Karpas-422 (cell line): ENCODE measurements around the gene MCC. TPM values are rescaled to one million over a fixed set of nuclear protein-coding genes. Genes with fewer than 3 reads are reported as not detected.
"Not testable (repeated sequence)": the region's sequence is repeated elsewhere in the genome, so short reads cannot be mapped to it uniquely, and the experiment has no call there.

Source experiments
- DNase-seq: peaks from one replicate; pipeline ENCODE4 v3.0.0-alpha.2; 2015
- H2AFZ ChIP-seq: fragments of 200-600 bp; sonication (generic); 2 replicates; pipeline ENCODE4 v1.6.1; 2014; ENCODE audit warnings: antibody characterized with exemption, low read length, mixed read lengths
- H3K27ac ChIP-seq: fragments of 200-600 bp; sonication (generic); 2 replicates; pipeline ENCODE4 v1.5.1; 2014; ENCODE audit warnings: mild to moderate bottlenecking, low read length, moderate library complexity
- H3K27me3 ChIP-seq: fragments of 200-600 bp; sonication (generic); 2 replicates; pipeline ENCODE4 v1.6.1; 2014; ENCODE audit warnings: low read length, mixed read lengths
- H3K36me3 ChIP-seq: fragments of 200-600 bp; sonication (generic); 2 replicates; pipeline ENCODE4 v1.6.1; 2014; ENCODE audit warnings: low read length, mixed read lengths; ENCODE audit not compliant: insufficient read depth
- H3K4me1 ChIP-seq: fragments of 200-600 bp; sonication (generic); 2 replicates; pipeline ENCODE4 v1.6.1; 2014; ENCODE audit warnings: mild to moderate bottlenecking, low read length, mixed read lengths
- H3K4me2 ChIP-seq: fragments of 200-600 bp; sonication (generic); 2 replicates; pipeline ENCODE4 v1.6.1; 2014; ENCODE audit warnings: low read length, low read depth, mild to moderate bottlenecking; ENCODE audit not compliant: poor library complexity, severe bottlenecking
- H3K4me3 ChIP-seq: fragments of 200-600 bp; sonication (generic); 2 replicates; pipeline ENCODE4 v1.5.1; 2014; ENCODE audit warnings: mild to moderate bottlenecking, antibody characterized with exemption, low read length, mixed read lengths
- H3K79me2 ChIP-seq: fragments of 200-600 bp; sonication (generic); 2 replicates; pipeline ENCODE4 v1.6.1; 2014; ENCODE audit warnings: mild to moderate bottlenecking, low read length, mixed read lengths
- H3K9ac ChIP-seq: fragments of 200-600 bp; sonication (generic); 2 replicates; pipeline ENCODE4 v1.6.0; 2014; ENCODE audit warnings: low read length
- H3K9me2 ChIP-seq: fragments of 200-600 bp; sonication (generic), shearing (Covaris generic); replicated peaks from 2 replicates; pipeline ENCODE4 v1.6.0; 2014; ENCODE audit warnings: mild to moderate bottlenecking, low read length, moderate library complexity; ENCODE audit not compliant: insufficient read depth
- H3K9me3 ChIP-seq: fragments of 300-700, 200-600 bp; sonication (generic); 2 replicates; pipeline ENCODE4 v1.6.1; 2014; ENCODE audit warnings: low read length, mixed read lengths
- H4K20me1 ChIP-seq: fragments of 200-600 bp; sonication (generic); 2 replicates; pipeline ENCODE4 v1.6.1; 2014; ENCODE audit warnings: mild to moderate bottlenecking, antibody characterized with exemption, low read length, low read depth; ENCODE audit not compliant: insufficient read depth
- total RNA-seq: library from RNA; depleted of rRNA; stranded (reverse); fragments of >200 nt; shearing (Covaris generic); gene quantifications from 2 replicates; pipeline ENCODE4 v1.2.3, GENCODE V29; 2014; ENCODE audit warnings: low replicate concordance

The MCC gene
- total RNA-seq, 1 experiment from 2014 or later: 5.5 TPM

GRCh38 chr5:113082547-113082905, 405.7 kb downstream of the MCC start:
- no peaks in the 10 kb centered on the region for H3K79me2 ChIP-seq
- H3K9me2 ChIP-seq: no peaks in the 10 kb centered on the region
- no peaks in the 10 kb centered on the region for H3K27me3 ChIP-seq
- no peak overlapping the region for H3K9ac ChIP-seq
- no peaks in the 10 kb centered on the region; the same call in 1 of the 2 replicates for H3K36me3 ChIP-seq
- H4K20me1 ChIP-seq: no peaks in the 10 kb centered on the region
- H3K4me2 ChIP-seq: no peak overlapping the region
- no peak overlapping the region for H3K27ac ChIP-seq
- DNase-seq: no peak
- H3K4me3 ChIP-seq: no peak overlapping the region
- no peak overlapping the region for H2AFZ ChIP-seq
- peaks cover 37% of the 10 kb centered on the region for H3K4me1 ChIP-seq
- no peaks in the 10 kb centered on the region for H3K9me3 ChIP-seq

GRCh38 chr5:113081881-113082546, 406.2 kb downstream of the MCC start:
- DNase-seq: no peak
- H2AFZ ChIP-seq: no peak overlapping the region
- no peak overlapping the region for H3K9ac ChIP-seq
- H3K9me3 ChIP-seq: no peaks in the 10 kb centered on the region
- H3K4me1 ChIP-seq: peaks cover 32% of the 10 kb centered on the region
- H3K27ac ChIP-seq: no peak overlapping the region
- H3K9me2 ChIP-seq: no peaks in the 10 kb centered on the region
- H3K79me2 ChIP-seq: no peaks in the 10 kb centered on the region
- no peaks in the 10 kb centered on the region; the same call in 1 of the 2 replicates for H3K36me3 ChIP-seq
- H3K4me3 ChIP-seq: no peak overlapping the region
- H3K4me2 ChIP-seq: no peak overlapping the region
- H3K27me3 ChIP-seq: no peaks in the 10 kb centered on the region
- H4K20me1 ChIP-seq: no peaks in the 10 kb centered on the region

GRCh38 chr5:113081091-113081839, 407.0 kb downstream of the MCC start:
- H3K27me3 ChIP-seq: no peaks in the 10 kb centered on the region
- no peak overlapping the region for H3K4me3 ChIP-seq
- no peak overlapping the region for H3K9ac ChIP-seq
- H3K27ac ChIP-seq: no peak overlapping the region
- no peaks in the 10 kb centered on the region for H3K9me3 ChIP-seq
- no peaks in the 10 kb centered on the region for H4K20me1 ChIP-seq
- no peaks in the 10 kb centered on the region for H3K9me2 ChIP-seq
- DNase-seq: no peak
- H3K79me2 ChIP-seq: no peaks in the 10 kb centered on the region
- no peaks in the 10 kb centered on the region; the same call in 1 of the 2 replicates for H3K36me3 ChIP-seq
- H2AFZ ChIP-seq: no peak overlapping the region
- no peak overlapping the region for H3K4me2 ChIP-seq
- peaks cover 25% of the 10 kb centered on the region for H3K4me1 ChIP-seq

DNA sequence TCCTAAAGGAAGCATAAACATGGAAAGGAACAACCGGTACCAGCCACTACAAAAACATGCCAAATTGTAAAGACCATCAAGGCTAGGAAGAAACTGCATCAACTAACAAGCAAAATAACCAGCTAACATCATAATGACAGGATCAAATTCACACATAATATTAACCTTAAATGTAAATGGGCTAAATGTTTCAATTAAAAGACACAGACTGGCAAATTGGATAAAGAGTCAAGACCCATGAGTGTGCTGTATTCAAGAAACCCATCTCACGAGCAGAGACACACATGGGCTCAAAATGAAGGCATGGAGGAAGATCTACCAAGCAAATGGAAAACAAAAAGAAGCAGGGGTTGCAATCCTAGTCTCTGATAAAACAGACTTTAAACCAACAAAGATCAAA, 411.6 kb downstream of the MCC start:
- not testable (repeated sequence) for H2AFZ ChIP-seq, H3K9ac ChIP-seq, DNase-seq

DNA sequence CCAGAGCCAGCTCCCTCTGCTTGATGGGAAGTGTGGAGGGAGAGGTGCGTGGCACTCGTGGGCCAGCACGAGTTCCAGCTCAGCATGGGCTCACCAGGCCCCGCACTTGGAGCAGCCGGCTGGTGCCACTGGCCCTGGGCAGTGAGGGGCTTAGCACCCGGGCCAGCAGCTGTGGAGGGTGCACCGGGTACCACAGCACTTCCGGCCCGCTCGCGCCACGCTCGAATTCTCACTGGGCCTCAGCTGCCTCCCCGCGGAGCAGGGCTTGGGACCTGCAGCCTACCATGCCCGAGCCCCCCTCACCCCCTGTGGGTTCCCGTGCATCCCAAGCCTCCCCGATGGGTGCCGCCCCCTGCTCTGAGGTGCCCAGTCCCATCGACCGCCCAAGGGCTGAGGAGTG, 413.2 kb downstream of the MCC start:
- no peaks in the 10 kb centered on the region for H3K27me3 ChIP-seq
- no peaks in the 10 kb centered on the region for H4K20me1 ChIP-seq
- no peak for DNase-seq
- no peak overlapping the region for H3K9ac ChIP-seq
- H2AFZ ChIP-seq: no peak overlapping the region
- no peaks in the 10 kb centered on the region for H3K4me1 ChIP-seq
- no peaks in the 10 kb centered on the region for H3K79me2 ChIP-seq
- H3K9me3 ChIP-seq: no peaks in the 10 kb centered on the region
- H3K36me3 ChIP-seq: no peaks in the 10 kb centered on the region
- H3K9me2 ChIP-seq: no peaks in the 10 kb centered on the region
- no peak overlapping the region for H3K4me3 ChIP-seq
- no peak overlapping the region for H3K27ac ChIP-seq
- H3K4me2 ChIP-seq: no peak overlapping the region

More for the DNA sequence above, 411.6 kb downstream of the MCC start:
- not testable (repeated sequence) for H3K4me3 ChIP-seq, H3K27ac ChIP-seq, H3K27me3 ChIP-seq, H4K20me1 ChIP-seq, H3K9me3 ChIP-seq, H3K4me1 ChIP-seq, H3K9me2 ChIP-seq, H3K36me3 ChIP-seq, H3K79me2 ChIP-seq, H3K4me2 ChIP-seq

- H3K4me1 ChIP-seq, DNase-seq, H3K36me3 ChIP-seq, H3K4me3 ChIP-seq, H3K9me3 ChIP-seq, H2AFZ ChIP-seq, H4K20me1 ChIP-seq, H3K79me2 ChIP-seq, H3K9me2 ChIP-seq, H3K9ac ChIP-seq, H3K4me2 ChIP-seq, H3K27ac ChIP-seq, H3K27me3 ChIP-seq: not testable (repeated sequence)
Measured at GRCh38 chr5:113073629-113074034, 414.6 kb downstream of the MCC start.

DNA sequence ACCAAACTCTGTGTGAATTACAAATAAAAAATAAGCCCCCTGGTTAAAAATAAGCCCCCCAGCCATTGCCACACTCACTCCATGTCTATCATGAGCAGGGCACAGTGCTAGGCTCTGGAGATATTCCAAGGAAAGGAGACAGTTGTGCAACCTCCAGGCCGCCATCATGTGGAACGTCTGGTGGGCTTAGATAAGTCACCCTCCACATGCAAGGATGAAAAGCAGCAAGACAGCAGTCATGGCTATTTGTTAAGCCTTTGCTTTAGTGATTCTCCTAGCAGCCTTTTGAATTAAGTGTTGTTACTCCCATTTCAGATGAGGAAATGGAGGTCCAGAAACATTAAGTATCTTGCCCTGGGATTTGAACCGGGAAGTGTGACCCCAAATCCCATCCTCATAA, 416.9 kb downstream of the MCC start:
- Histone ChIP-seq H3K4me1 (no peaks in the 10 kb centered on the region), H3K27me3 (no peaks in the 10 kb centered on the region), H3K79me2 (no peaks in the 10 kb centered on the region), H3K27ac (no peak overlapping the region), H3K9me3 (no peaks in the 10 kb centered on the region), H3K4me3 (no peak overlapping the region), H2AFZ (no peak overlapping the region), H3K36me3 (no peaks in the 10 kb centered on the region), H3K9me2 (no peaks in the 10 kb centered on the region), H4K20me1 (no peaks in the 10 kb centered on the region), H3K4me2 (no peak overlapping the region), H3K9ac (no peak overlapping the region)
- no peak for DNase-seq

DNA sequence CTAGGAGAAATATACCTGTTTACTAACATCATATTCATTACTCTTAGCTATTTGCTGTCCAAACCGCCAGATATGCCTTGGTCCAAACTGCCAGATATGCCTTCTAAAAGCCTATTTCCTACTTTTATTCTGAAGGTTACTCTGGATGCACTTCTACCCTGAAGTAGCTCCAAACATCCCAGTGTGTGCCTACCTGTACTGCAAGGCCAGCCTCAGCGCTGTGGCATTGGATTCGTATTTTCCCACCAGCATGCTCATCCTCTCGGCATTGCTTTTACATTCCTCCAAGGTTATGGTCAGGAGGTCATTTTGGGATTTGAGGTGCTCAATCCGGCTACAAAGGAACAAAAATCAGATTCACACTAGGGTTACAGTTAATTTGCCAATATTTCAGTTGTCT, 417.4 kb downstream of the MCC start:
- no peaks in the 10 kb centered on the region for H3K79me2 ChIP-seq
- no peaks in the 10 kb centered on the region for H3K4me1 ChIP-seq
- no peak for DNase-seq
- H3K9me2 ChIP-seq: no peaks in the 10 kb centered on the region
- H3K4me2 ChIP-seq: no peak overlapping the region
- H3K9me3 ChIP-seq: no peaks in the 10 kb centered on the region
- no peak overlapping the region for H3K4me3 ChIP-seq
- no peak overlapping the region for H2AFZ ChIP-seq
- no peaks in the 10 kb centered on the region for H4K20me1 ChIP-seq
- no peak overlapping the region for H3K9ac ChIP-seq
- H3K36me3 ChIP-seq: no peaks in the 10 kb centered on the region
- no peaks in the 10 kb centered on the region for H3K27me3 ChIP-seq
- H3K27ac ChIP-seq: no peak overlapping the region
